K562 (cell line): ENCODE measurements around the gene MAP3K20. TPM values are rescaled to one million over a fixed set of nuclear protein-coding genes. Genes with fewer than 3 reads are reported as not detected.

Experiments
- ATAC-seq: fragments of 200-7000 bp; cut with Tn5 transposase; 3 replicates; pipeline ENCODE4 v1.9.1; 2020; ENCODE audit warnings: moderate library complexity
- BruUV-seq: library from RNA; stranded (reverse); fragments of 400-500 nt; replicated peaks from 2 replicates; lab custom pipeline; 2021; lab: Mats Ljungman, UMichigan
- CTCF ChIA-PET: fragments of 300-600 bp; formaldehyde crosslinking; extraction: SDS; loops from one replicate; lab custom pipeline; 2021; ENCODE audit warnings: low intra/inter-chr PET ratio; lab: Yijun Ruan, JAX
- POLR2A ChIA-PET: fragments of 300-600, 350-650 bp; sonication (Branson Sonifier 250); formaldehyde crosslinking; extraction: SDS; loops from one replicate; lab custom pipeline; 2021; ENCODE audit warnings: antibody characterized with exemption, inconsistent platforms; lab: Yijun Ruan, JAX
- DNase-seq, 4 experiments: peaks; one replicate each; pipeline versions ENCODE4 v3.0.0 to v3.0.0-alpha.2; 2011 to 2018; ENCODE audit warnings: low spot score in 3 of 4, mixed read lengths in 3 of 4; ENCODE audit errors: extremely low read depth in 1 of 4
- FAIRE-seq: peaks from 2 replicates; lab custom pipeline; 2011; peaks lifted over from hg19 to GRCh38; lab: Jason Lieb, UNC
- H2AFZ ChIP-seq: 2 replicates; pipeline ENCODE4 v1.6.0; 2011; ENCODE audit warnings: low read depth, low read length, control low read depth, inconsistent platforms
- H3K27ac ChIP-seq: fragments of 200-600 bp; 3 replicates; pipeline ENCODE4 v1.8.0; 2011; ENCODE audit warnings: low read depth, mild to moderate bottlenecking, control low read depth, inconsistent platforms, low read length, moderate library complexity, mixed read lengths; ENCODE audit errors: extremely low read depth
- H3K27me3 ChIP-seq, 2 experiments: fragments of 300-600 bp in 1 of 2; 2 replicates in 1 of 2; 3 replicates in 1 of 2; pipeline versions ENCODE4 v1.6.0 to v1.8.0; 2011; ENCODE audit warnings: inconsistent platforms in 2 of 2, low read length in 2 of 2, mild to moderate bottlenecking in 1 of 2, mixed read lengths in 1 of 2, moderate library complexity in 1 of 2; ENCODE audit not compliant: control insufficient read depth in 2 of 2, insufficient read depth in 2 of 2
- H3K36me3 ChIP-seq: fragments of 300-600 bp; 3 replicates; pipeline ENCODE4 v1.8.0; 2011; ENCODE audit warnings: mild to moderate bottlenecking, low read length, inconsistent platforms; ENCODE audit not compliant: control insufficient read depth, insufficient read depth
- H3K4me1 ChIP-seq, 2 experiments: fragments of 200-600 bp in 1 of 2; replicated peaks in 1 of 2; 2 replicates in 1 of 2; 3 replicates in 1 of 2; pipeline versions ENCODE4 v1.5.1 to v1.8.0; 2011; ENCODE audit warnings: inconsistent platforms in 2 of 2, low read length in 2 of 2, mild to moderate bottlenecking in 1 of 2, mixed read lengths in 1 of 2, moderate library complexity in 1 of 2; ENCODE audit not compliant: control insufficient read depth in 2 of 2, insufficient read depth in 2 of 2
- H3K4me2 ChIP-seq: 2 replicates; pipeline ENCODE4 v1.6.1; 2011; ENCODE audit warnings: low read length, control low read depth, inconsistent platforms, mixed read lengths; ENCODE audit not compliant: insufficient read depth
- H3K4me3 ChIP-seq: fragments of 200-600 bp; sonication (generic), shearing (Covaris generic); 2 replicates; pipeline ENCODE4 v1.5.1; 2016; ENCODE audit warnings: control low read depth, inconsistent platforms
- H3K79me2 ChIP-seq: fragments of 200-600 bp; 3 replicates; pipeline ENCODE4 v1.8.0; 2011; ENCODE audit warnings: low read length, inconsistent platforms; ENCODE audit not compliant: control insufficient read depth, insufficient read depth
- H3K9ac ChIP-seq, 2 experiments: 2 replicates each; pipeline versions ENCODE4 v1.6.0 to v1.6.1; 2011; ENCODE audit warnings: low read depth in 2 of 2, low read length in 2 of 2, control low read depth in 1 of 2, inconsistent platforms in 1 of 2, mild to moderate bottlenecking in 1 of 2, mixed read lengths in 1 of 2; ENCODE audit not compliant: insufficient read depth in 1 of 2
- H3K9me1 ChIP-seq: one replicate; pipeline ENCODE4 v1.6.0; 2011; ENCODE audit warnings: inconsistent platforms, mild to moderate bottlenecking, low read length, moderate library complexity; ENCODE audit not compliant: control insufficient read depth, insufficient read depth
- H3K9me3 ChIP-seq: replicated peaks from 2 replicates; pipeline ENCODE4 v1.5.1; 2011; ENCODE audit warnings: low read depth, low read length, inconsistent platforms; ENCODE audit not compliant: control insufficient read depth, insufficient read depth
- H4K20me1 ChIP-seq: replicated peaks from 2 replicates; pipeline ENCODE4 v1.6.1; 2011; ENCODE audit warnings: low read length, inconsistent platforms, mixed read lengths; ENCODE audit not compliant: control insufficient read depth, insufficient read depth
- ARID3B ChIP-seq: fragments of 250-450 bp; sonication (Bioruptor Pico); IDR thresholded peaks from 2 replicates; pipeline ENCODE4 v1.4.0; 2020; ENCODE audit warnings: borderline replicate concordance
- BRF1 ChIP-seq: IDR thresholded peaks from 3 replicates; pipeline ENCODE4 v1.6.1; 2011; ENCODE audit warnings: borderline replicate concordance, mild to moderate bottlenecking; ENCODE audit not compliant: insufficient read length; ENCODE audit errors: extremely low read depth
- CBX1 ChIP-seq: sonication (generic); IDR thresholded peaks from 2 replicates; pipeline ENCODE4 v1.6.1; 2016; ENCODE audit warnings: antibody characterized with exemption, low read depth, mild to moderate bottlenecking
- GATAD2B ChIP-seq: fragments of 450-650 bp; IDR thresholded peaks from 2 replicates; pipeline ENCODE4 v1.6.1; 2017; ENCODE audit warnings: mild to moderate bottlenecking, borderline replicate concordance
- GTF2B ChIP-seq: IDR thresholded peaks from 2 replicates; pipeline ENCODE4 v1.6.1; 2011; ENCODE audit not compliant: insufficient read length; ENCODE audit errors: extremely low read depth
- GTF2F1 ChIP-seq: IDR thresholded peaks from 2 replicates; pipeline ENCODE4 v1.6.1; 2011; ENCODE audit warnings: low read depth, low read length, improper control_type of control experiment
- MEIS2 ChIP-seq: fragments of 450-650 bp; IDR thresholded peaks from 2 replicates; pipeline ENCODE4 v1.6.1; 2014; ENCODE audit warnings: mild to moderate bottlenecking; ENCODE audit not compliant: partially characterized antibody
- RBFOX2 ChIP-seq: fragments of 200-400 bp; formaldehyde crosslinking; IDR thresholded peaks from 2 replicates; pipeline ENCODE4 v1.6.1; 2017; ENCODE audit warnings: low read depth, mild to moderate bottlenecking, low read length, moderate library complexity
- SMARCA5 ChIP-seq: fragments of 450-650 bp; IDR thresholded peaks from 2 replicates; pipeline ENCODE4 v1.6.1; 2016
- STAT5A ChIP-seq: IDR thresholded peaks from 2 replicates; pipeline ENCODE4 v1.6.1; 2012; ENCODE audit warnings: low read length, inconsistent platforms, borderline replicate concordance
- ZNF212 ChIP-seq: fragments of 450-650 bp; formaldehyde crosslinking; IDR thresholded peaks from 2 replicates; pipeline ENCODE4 v1.4.0; 2020; ENCODE audit warnings: mild to moderate bottlenecking
- ZNF57 ChIP-seq: fragments of 450-650 bp; formaldehyde crosslinking; IDR thresholded peaks from 2 replicates; pipeline ENCODE4 v1.4.0; 2020; ENCODE audit warnings: mild to moderate bottlenecking, moderate library complexity
- WGBS: fragments of 100-300 bp; shearing (Covaris generic); methylation state at CpG from one replicate; pipeline ENCODE4 v1.1.6; 2016; ENCODE audit warnings: low coverage, mixed read lengths; ENCODE audit not compliant: insufficient coverage; ENCODE audit errors: missing lambda C conversion rate; 5-methylcytosine and 5-hydroxymethylcytosine counted together
- in situ Hi-C: fragments of 300-500 bp; cut with MboI; formaldehyde crosslinking; loops from 4 replicates; pipeline ENCODE4 v1.15.0; 2018; ENCODE audit warnings: inconsistent platforms, mixed read lengths
- intact Hi-C: fragments of 100-400 bp; cut with micrococcal nuclease; formaldehyde crosslinking; loops from 2 replicates; pipeline ENCODE4 v1.14.2; 2022
- polyA plus RNA-seq, 8 experiments: library from polyadenylated mRNA; depleted of rRNA in 4 of 8; stranded (reverse) in 5 of 8; unstranded in 3 of 8; fragments of >200 nt; fragmentation: Nextera tagmentation in 2 of 8; fragmentation: Illumina TruSeq in 1 of 8; extraction: Ambion mirVana in 2 of 8; extraction: Trizol in 1 of 8; gene quantifications; 2 replicates each; pipeline versions ENCODE4 v1.2.1 to v1.2.3, GENCODE V29; 2011 to 2014; ENCODE audit warnings: inconsistent platforms in 1 of 8, missing spikeins in 1 of 8
- total RNA-seq, 7 experiments: library from RNA; depleted of rRNA in 6 of 7; stranded (reverse); fragments of >200 nt in 6 of 7; fragmentation: Illumina TruSeq in 2 of 7; extraction: Trizol in 2 of 7; gene quantifications; 2 replicates each; pipeline versions ENCODE4 v1.2.1 to v1.2.3, GENCODE V29; 2011 to 2021; ENCODE audit warnings: low replicate concordance in 1 of 7

Gene MAP3K20
- total and polyA plus RNA-seq, 9 of the 15 experiments (the other 6 are each of a cell fraction or from before 2014, with no cell fraction given) = 9.8 to 34.2 (median 27.3) TPM

- TF ChIP-seq GATAD2B = no peak
- no peak for TF ChIP-seq MEIS2
- no peak for TF ChIP-seq BRF1
These were observed 126.9 kb downstream of the MAP3K20 start (continued) for GRCh38 chr2:173202570-173202969.

- ATAC-seq = no peak
- Histone ChIP-seq H3K9ac (no peak overlapping the region), H3K27me3 (no peaks in the 10 kb centered on the region), H3K9me1 (no peaks in the 10 kb centered on the region), H4K20me1 (no peaks in the 10 kb centered on the region), H3K27ac (no peak overlapping the region), H2AFZ (no peak overlapping the region), H3K4me2 (no peak overlapping the region), H3K4me3 (no peak overlapping the region), H3K79me2 (no peaks in the 10 kb centered on the region), H3K9me3 (no peaks in the 10 kb centered on the region), H3K36me3 (peaks cover 12% of the 10 kb centered on the region; the same call in 2 of the 3 replicates), H3K4me1 (no peaks in the 10 kb centered on the region)
- in situ Hi-C loops (no loop called here), intact Hi-C loops (no loop called here)
- no TSS peak for BruUV-seq
- FAIRE-seq = no peak
- DNase-seq = no peak
- WGBS = 38% methylated on average over 2 of the region's 2 CpGs
- ChIA-PET CTCF (no interaction called here), POLR2A (interaction anchor here (0.6 kb wide), 1 partner anchor 85 kb away, joined by 3 read pairs; no protein-coding TSS in a partner anchor)
- TF ChIP-seq ZNF57 (CRISPR knock-in tag) = no peak
- TF ChIP-seq ARID3B = no peak
- no peak for TF ChIP-seq SMARCA5
- TF ChIP-seq RBFOX2 = no peak
- TF ChIP-seq GTF2B = no peak
- no peak for TF ChIP-seq ZNF212 (CRISPR knock-in tag)
- TF ChIP-seq STAT5A = no peak
- no peak for TF ChIP-seq CBX1
- no peak for TF ChIP-seq GTF2F1
These were observed 128.7 kb downstream of the MAP3K20 start for GRCh38 chr2:173204316-173204715.
